Measurements from ENCODE around the gene PHF13.
"Not testable (repeated sequence)": the region's sequence is repeated elsewhere in the genome, so short reads cannot be mapped to it uniquely, and the experiment has no call there.

Gene PHF13

DNA sequence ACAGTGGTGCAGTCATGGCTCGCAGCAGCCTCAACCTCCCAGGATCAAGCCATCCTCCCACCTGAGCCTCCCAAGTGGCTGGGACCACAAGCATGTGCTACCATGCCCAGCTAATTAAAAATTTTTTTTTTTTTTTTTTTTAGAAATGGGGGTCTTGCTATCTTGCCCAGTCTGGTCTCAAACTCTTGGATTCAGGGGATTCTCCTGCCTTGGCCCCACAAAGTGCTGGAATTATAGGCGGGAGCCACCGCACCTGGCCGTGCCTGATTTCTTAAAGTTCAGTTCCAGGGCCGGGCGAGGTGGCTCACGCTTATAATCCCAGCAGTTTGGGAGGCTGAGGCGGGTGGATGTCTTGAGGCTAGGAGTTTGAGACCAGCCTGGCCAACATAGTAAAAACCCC is 17.5 kb downstream of the PHF13 start:
- H3K4me3 ChIP-seq (ENCODE audit: control insufficient read depth, low read depth, low read length): no peak overlapping the region
- TF ChIP-seq, protein P1, sequence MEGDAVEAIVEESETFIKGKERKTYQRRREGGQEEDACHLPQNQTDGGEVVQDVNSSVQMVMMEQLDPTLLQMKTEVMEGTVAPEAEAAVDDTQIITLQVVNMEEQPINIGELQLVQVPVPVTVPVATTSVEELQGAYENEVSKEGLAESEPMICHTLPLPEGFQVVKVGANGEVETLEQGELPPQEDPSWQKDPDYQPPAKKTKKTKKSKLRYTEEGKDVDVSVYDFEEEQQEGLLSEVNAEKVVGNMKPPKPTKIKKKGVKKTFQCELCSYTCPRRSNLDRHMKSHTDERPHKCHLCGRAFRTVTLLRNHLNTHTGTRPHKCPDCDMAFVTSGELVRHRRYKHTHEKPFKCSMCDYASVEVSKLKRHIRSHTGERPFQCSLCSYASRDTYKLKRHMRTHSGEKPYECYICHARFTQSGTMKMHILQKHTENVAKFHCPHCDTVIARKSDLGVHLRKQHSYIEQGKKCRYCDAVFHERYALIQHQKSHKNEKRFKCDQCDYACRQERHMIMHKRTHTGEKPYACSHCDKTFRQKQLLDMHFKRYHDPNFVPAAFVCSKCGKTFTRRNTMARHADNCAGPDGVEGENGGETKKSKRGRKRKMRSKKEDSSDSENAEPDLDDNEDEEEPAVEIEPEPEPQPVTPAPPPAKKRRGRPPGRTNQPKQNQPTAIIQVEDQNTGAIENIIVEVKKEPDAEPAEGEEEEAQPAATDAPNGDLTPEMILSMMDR (conservative IDR thresholded peaks at IDR 0.05; ENCODE audit: control insufficient read depth, insufficient read depth, low read depth, low read length): no peak
- no peak for DNase-seq (ENCODE audit: low read depth)

GRCh38 chr1:6632588-6633514 is 19.3 kb downstream of the PHF13 start:
- no peak overlapping the region for H3K4me3 ChIP-seq (ENCODE audit: control insufficient read depth, low read depth, low read length)
- TF ChIP-seq, protein P1 (conservative IDR thresholded peaks at IDR 0.05; ENCODE audit: control insufficient read depth, insufficient read depth, low read depth, low read length): no peak
- DNase-seq (ENCODE audit: low read depth): no peak

DNA sequence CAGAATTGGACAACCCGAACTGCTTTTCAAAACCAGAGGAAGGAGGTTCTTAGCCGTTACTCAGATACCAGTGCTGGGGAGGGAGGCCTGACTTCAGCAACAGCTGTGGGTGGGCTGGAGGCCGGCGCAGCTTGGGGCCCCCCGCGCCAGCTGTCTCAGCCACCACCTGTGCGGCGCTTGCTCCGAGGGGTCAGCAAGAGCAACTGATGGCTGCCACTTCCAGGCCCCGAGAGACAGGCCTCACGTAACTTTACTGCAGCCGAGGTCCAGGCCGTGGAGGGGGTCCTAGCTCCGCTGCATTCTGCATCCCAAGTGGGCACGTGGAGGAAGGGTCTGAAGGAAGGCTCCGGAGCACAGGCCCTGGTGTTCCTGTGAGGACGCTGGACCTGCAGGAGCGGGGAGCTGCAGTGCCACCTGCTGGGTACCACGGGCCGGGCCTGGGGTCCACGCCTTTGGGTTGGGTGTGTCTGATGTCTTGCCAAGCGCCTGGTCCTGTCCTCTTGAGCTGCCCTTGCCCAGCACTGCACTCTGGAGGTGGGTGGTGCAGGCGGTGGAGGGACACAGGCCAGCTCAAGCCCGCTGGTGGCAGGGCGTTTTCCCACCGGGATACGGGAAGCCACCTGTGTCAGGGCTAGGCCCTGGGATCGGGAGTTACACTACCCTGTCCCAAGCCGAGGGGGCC is 21.0 kb downstream of the PHF13 start:
- TF ChIP-seq, protein P1 (conservative IDR thresholded peaks at IDR 0.05; ENCODE audit: control insufficient read depth, insufficient read depth, low read depth, low read length): peak; percentile 35
- peak; percentile 50 for DNase-seq (ENCODE audit: low read depth)
- no peak overlapping the region for H3K4me3 ChIP-seq (ENCODE audit: control insufficient read depth, low read depth, low read length)

GRCh38 chr1:6635161-6635909 is 21.8 kb downstream of the PHF13 start:
- no peak for DNase-seq (ENCODE audit: low read depth)
- TF ChIP-seq, protein P1 (conservative IDR thresholded peaks at IDR 0.05; ENCODE audit: control insufficient read depth, insufficient read depth, low read depth, low read length): no peak
- no peak overlapping the region for H3K4me3 ChIP-seq (ENCODE audit: control insufficient read depth, low read depth, low read length)

GRCh38 chr1:6635910-6636760 is 22.6 kb downstream of the PHF13 start:
- DNase-seq (ENCODE audit: low read depth): no peak
- TF ChIP-seq, protein P1 (conservative IDR thresholded peaks at IDR 0.05; ENCODE audit: control insufficient read depth, insufficient read depth, low read depth, low read length): no peak
- H3K4me3 ChIP-seq (ENCODE audit: control insufficient read depth, low read depth, low read length): no peak overlapping the region

DNA sequence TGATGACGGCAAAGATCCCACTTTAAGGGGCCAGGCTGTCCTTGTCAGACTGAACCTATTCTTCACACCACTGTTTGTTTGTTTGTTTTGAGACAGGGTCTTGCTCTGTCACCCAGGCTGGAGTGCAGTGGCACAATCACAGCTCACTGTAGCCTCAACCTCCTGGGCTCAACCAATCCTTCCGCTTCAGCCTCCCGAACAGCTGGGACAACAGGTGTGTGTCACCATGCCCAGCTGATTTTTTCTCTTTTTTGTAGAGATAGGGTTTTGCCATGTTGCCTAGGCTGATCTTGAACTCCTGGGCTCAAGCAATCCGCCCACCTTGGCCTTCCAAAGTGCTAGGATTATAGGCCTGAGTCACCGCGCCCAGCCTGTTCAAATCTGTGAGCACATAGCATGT is 23.2 kb downstream of the PHF13 start:
- DNase-seq (ENCODE audit: low read depth); H3K4me3 ChIP-seq (ENCODE audit: control insufficient read depth, low read depth, low read length): not testable (repeated sequence)
